H1 (cell line): ENCODE data around the gene MARK1. TPM values are rescaled to one million over a fixed set of nuclear protein-coding genes. Genes with fewer than 3 reads are reported as not detected.
A peak's percentile ranks its signal among the peaks of the same experiment; 100 is the strongest.

ENCODE experiments used
- CTCF ChIA-PET: fragments of 300-600 bp; sonication (Branson Sonifier 250); formaldehyde crosslinking; loops from one replicate; lab custom pipeline; 2021; ENCODE audit not compliant: partially characterized antibody; lab: Charles Lee
- POLR2A ChIA-PET: fragments of 300-600 bp; sonication (Branson Sonifier 250); formaldehyde crosslinking; loops from one replicate; lab custom pipeline; 2021; ENCODE audit warnings: inconsistent platforms; ENCODE audit not compliant: partially characterized antibody; lab: Charles Lee
- DNase-seq, 2 experiments: peaks; one replicate each; pipeline versions ENCODE4 v3.0.0 to v3.0.0-alpha.2; 2010 to 2022; ENCODE audit warnings: low spot score in 2 of 2, low read depth in 1 of 2, mixed read lengths in 1 of 2
- FAIRE-seq: peaks from 2 replicates; lab custom pipeline; 2011; peaks lifted over from hg19 to GRCh38; lab: Jason Lieb, UNC
- H2AFZ ChIP-seq: 2 replicates; pipeline ENCODE4 v1.8.1; 2012; ENCODE audit warnings: low read length, inconsistent platforms
- H2AK5ac ChIP-seq: 2 replicates; pipeline ENCODE4 v1.6.1; 2013; ENCODE audit warnings: low read depth, low read length
- H2BK120ac ChIP-seq: replicated peaks from 2 replicates; pipeline ENCODE3; 2013; ENCODE audit warnings: low read depth, low read length, inconsistent platforms
- H2BK12ac ChIP-seq: 2 replicates; pipeline ENCODE4 v1.6.1; 2013; ENCODE audit warnings: low read depth, low read length
- H2BK15ac ChIP-seq: 2 replicates; pipeline ENCODE4 v1.6.1; 2013; ENCODE audit warnings: low read length
- H2BK20ac ChIP-seq: 2 replicates; pipeline ENCODE4 v1.6.1; 2013; ENCODE audit warnings: low read length
- H2BK5ac ChIP-seq: 2 replicates; pipeline ENCODE4 v1.6.1; 2013; ENCODE audit warnings: low read depth, low read length
- H3K14ac ChIP-seq: 2 replicates; pipeline ENCODE4 v1.6.1; 2013; ENCODE audit warnings: inconsistent platforms; ENCODE audit not compliant: insufficient read length
- H3K18ac ChIP-seq: 2 replicates; pipeline ENCODE4 v1.6.1; 2013; ENCODE audit warnings: low read length; ENCODE audit errors: extremely low read depth
- H3K23ac ChIP-seq: 2 replicates; pipeline ENCODE4 v1.6.1; 2013; ENCODE audit warnings: inconsistent platforms; ENCODE audit not compliant: insufficient read length
- H3K23me2 ChIP-seq: 2 replicates; pipeline ENCODE4 v1.6.1; 2013; ENCODE audit warnings: low read depth, low read length
- H3K27ac ChIP-seq: 2 replicates; pipeline ENCODE4 v1.6.1; 2011; ENCODE audit warnings: low read depth, low read length, inconsistent platforms
- H3K27me3 ChIP-seq, 4 experiments: replicated peaks in 1 of 4; 1 replicate in 1 of 4; 2 replicates in 3 of 4; pipeline versions ENCODE4 v1.6.1 to v1.8.1; 2011 to 2013; ENCODE audit warnings: low read length in 3 of 4, mild to moderate bottlenecking in 3 of 4, inconsistent platforms in 2 of 4, mixed read lengths in 2 of 4, moderate library complexity in 1 of 4; ENCODE audit not compliant: control insufficient read depth in 3 of 4, insufficient read depth in 3 of 4; ENCODE audit errors: extremely low read depth in 1 of 4
- H3K36me3 ChIP-seq, 4 experiments: 2 replicates each; pipeline versions ENCODE4 v1.6.1 to v1.8.1; 2011 to 2013; ENCODE audit warnings: mild to moderate bottlenecking in 4 of 4, low read length in 3 of 4, moderate library complexity in 2 of 4, control low read depth in 1 of 4, inconsistent platforms in 1 of 4; ENCODE audit not compliant: insufficient read depth in 4 of 4, control insufficient read depth in 2 of 4
- H3K4ac ChIP-seq: replicated peaks from 2 replicates; pipeline ENCODE3; 2013; ENCODE audit warnings: low read length, low read depth, mixed read lengths, inconsistent platforms; ENCODE audit not compliant: insufficient read length
- H3K4me1 ChIP-seq, 4 experiments: replicated peaks in 1 of 4; 1 replicate in 1 of 4; 2 replicates in 3 of 4; pipeline versions ENCODE4 v1.6.1 to v1.8.1; 2011 to 2013; ENCODE audit warnings: low read length in 3 of 4, inconsistent platforms in 2 of 4, mixed read lengths in 1 of 4; ENCODE audit not compliant: insufficient read depth in 4 of 4, control insufficient read depth in 3 of 4
- H3K4me2 ChIP-seq, 2 experiments: 2 replicates each; pipeline versions ENCODE4 v1.6.1 to v1.8.1; 2011 to 2013; ENCODE audit warnings: low read depth in 2 of 2, low read length in 2 of 2, control low read depth in 1 of 2, inconsistent platforms in 1 of 2, mild to moderate bottlenecking in 1 of 2; ENCODE audit not compliant: insufficient read depth in 1 of 2
- H3K4me3 ChIP-seq, 4 experiments: fragments of 200-600, 300-600 bp in 1 of 4; sonication (generic), shearing (Covaris generic), sonication (Bioruptor Twin) in 1 of 4; 2 replicates each; pipeline versions ENCODE4 v1.5.1 to v1.8.1; 2011 to 2016; ENCODE audit warnings: low read length in 4 of 4, low read depth in 3 of 4, control low read depth in 2 of 4, inconsistent platforms in 2 of 4, mild to moderate bottlenecking in 2 of 4, mixed read lengths in 1 of 4, moderate library complexity in 1 of 4; ENCODE audit not compliant: insufficient read depth in 2 of 4; ENCODE audit errors: extremely low read depth in 1 of 4
- H3K56ac ChIP-seq: replicated peaks from 2 replicates; pipeline ENCODE3; 2013; ENCODE audit warnings: low read depth, mild to moderate bottlenecking, mixed read lengths, low read length, inconsistent platforms; ENCODE audit not compliant: insufficient read length
- H3K79me1 ChIP-seq: 2 replicates; pipeline ENCODE4 v1.6.1; 2013; ENCODE audit warnings: low read depth, low read length, control low read depth
- H3K79me2 ChIP-seq, 2 experiments: 2 replicates each; pipeline versions ENCODE4 v1.6.1 to v1.8.1; 2012 to 2013; ENCODE audit warnings: low read length in 2 of 2, mild to moderate bottlenecking in 2 of 2, inconsistent platforms in 1 of 2; ENCODE audit not compliant: insufficient read depth in 2 of 2, control insufficient read depth in 1 of 2
- H3K9ac ChIP-seq, 4 experiments: replicated peaks in 1 of 4; 1 replicate in 1 of 4; 2 replicates in 3 of 4; pipeline versions ENCODE4 v1.6.1 to v1.8.1; 2011 to 2013; ENCODE audit warnings: low read depth in 3 of 4, low read length in 3 of 4, control low read depth in 2 of 4, mild to moderate bottlenecking in 2 of 4, moderate library complexity in 2 of 4, inconsistent platforms in 1 of 4; ENCODE audit errors: extremely low read depth in 1 of 4
- H3K9me3 ChIP-seq, 2 experiments: 2 replicates each; pipeline versions ENCODE4 v1.6.1 to v1.8.1; 2012 to 2013; ENCODE audit warnings: mild to moderate bottlenecking in 2 of 2, moderate library complexity in 2 of 2, control low read depth in 1 of 2, inconsistent platforms in 1 of 2, low read depth in 1 of 2, low read length in 1 of 2, mixed read lengths in 1 of 2; ENCODE audit not compliant: insufficient read depth in 2 of 2
- H4K20me1 ChIP-seq, 2 experiments: replicated peaks in 1 of 2; 2 replicates each; pipeline versions ENCODE3 to v1.8.1; 2011 to 2013; ENCODE audit warnings: inconsistent platforms in 2 of 2, low read length in 2 of 2, mild to moderate bottlenecking in 1 of 2; ENCODE audit not compliant: insufficient read depth in 2 of 2, control insufficient read depth in 1 of 2
- H4K5ac ChIP-seq: 2 replicates; pipeline ENCODE4 v1.6.1; 2013; ENCODE audit warnings: low read length, low read depth, mixed read lengths, inconsistent platforms; ENCODE audit not compliant: insufficient read length
- H4K8ac ChIP-seq: 2 replicates; pipeline ENCODE4 v1.8.0; 2013; ENCODE audit warnings: mild to moderate bottlenecking, moderate library complexity, low read length, inconsistent platforms; ENCODE audit not compliant: insufficient read depth; ENCODE audit errors: extremely low read depth
- H4K91ac ChIP-seq: replicated peaks from 2 replicates; pipeline ENCODE3; 2013; ENCODE audit warnings: low read length, mixed read lengths, inconsistent platforms; ENCODE audit not compliant: insufficient read length
- BRCA1 ChIP-seq: IDR thresholded peaks from 2 replicates; pipeline ENCODE4 v1.6.1; 2012; ENCODE audit warnings: low read depth, low read length, improper control_type of control experiment
- CBX8 ChIP-seq: fragments of 300-800, 300-1000 bp; sonication (generic); IDR thresholded peaks from 2 replicates; pipeline ENCODE4 v1.7.1; 2016; ENCODE audit warnings: low read depth, low read length, borderline replicate concordance
- CREB1 ChIP-seq: IDR thresholded peaks from 2 replicates; pipeline ENCODE4 v1.6.1; 2012; ENCODE audit warnings: inconsistent platforms
- CTBP2 ChIP-seq: IDR thresholded peaks from 2 replicates; pipeline ENCODE4 v1.7.0; 2011; ENCODE audit warnings: borderline replicate concordance, mild to moderate bottlenecking, moderate library complexity, mixed read lengths, low read length; ENCODE audit not compliant: insufficient read depth, insufficient read length
- GABPA ChIP-seq: IDR thresholded peaks from 2 replicates; pipeline ENCODE4 v1.6.1; 2011; ENCODE audit warnings: mild to moderate bottlenecking, low read length, moderate library complexity, borderline replicate concordance; ENCODE audit not compliant: insufficient read depth
- GTF2F1 ChIP-seq: IDR thresholded peaks from 2 replicates; pipeline ENCODE4 v1.6.1; 2012; ENCODE audit warnings: low read depth, low read length, improper control_type of control experiment, borderline replicate concordance
- NRF1 ChIP-seq: IDR thresholded peaks from 2 replicates; pipeline ENCODE4 v1.6.1; 2011; ENCODE audit warnings: mild to moderate bottlenecking, low read depth, low read length, improper control_type of control experiment
- POLR2A ChIP-seq, 2 experiments: IDR thresholded peaks; 1 replicate in 1 of 2; 2 replicates in 1 of 2; pipeline ENCODE4 v1.6.1; 2011; ENCODE audit warnings: low read depth in 2 of 2, low read length in 2 of 2, mild to moderate bottlenecking in 2 of 2; ENCODE audit errors: control extremely low read depth in 1 of 2
- RAD21 ChIP-seq, 2 experiments: IDR thresholded peaks in 1 of 2; conservative IDR thresholded peaks in 1 of 2; 2 replicates each; pipeline ENCODE4 v1.6.1; 2011; ENCODE audit warnings: low read depth in 2 of 2, low read length in 2 of 2, improper control_type of control experiment in 1 of 2, inconsistent platforms in 1 of 2, mild to moderate bottlenecking in 1 of 2, moderate library complexity in 1 of 2
- SP1 ChIP-seq: IDR thresholded peaks from 2 replicates; pipeline ENCODE4 v1.6.1; 2011; ENCODE audit warnings: low read depth, low read length
- SUZ12 ChIP-seq: fragments of 200-600 bp; sonication (generic); IDR thresholded peaks from 2 replicates; pipeline ENCODE4 v1.6.1; 2012; ENCODE audit warnings: mild to moderate bottlenecking, inconsistent platforms, low read length, moderate library complexity, mixed read lengths
- YY1 ChIP-seq: IDR thresholded peaks from 2 replicates; pipeline ENCODE4 v1.6.1; 2011; ENCODE audit warnings: low read depth, mild to moderate bottlenecking, low read length
- WGBS, 2 experiments: shearing (Covaris generic) in 1 of 2; methylation state at CpG; one replicate each; pipeline versions ENCODE4 v1.1.6 to v1.1.7; 2013 to 2015; ENCODE audit warnings: low lambda C conversion rate in 2 of 2, mixed read lengths in 2 of 2, inconsistent platforms in 1 of 2, low coverage in 1 of 2, missing lambda C conversion rate in 1 of 2; ENCODE audit not compliant: insufficient replicate concordance in 2 of 2, insufficient coverage in 1 of 2, insufficient read length in 1 of 2; ENCODE audit errors: extremely low coverage in 1 of 2, missing lambda C conversion rate in 1 of 2; 5-methylcytosine and 5-hydroxymethylcytosine counted together
- polyA plus RNA-seq, 7 experiments: library from polyadenylated mRNA; depleted of rRNA in 3 of 7; stranded (reverse) in 5 of 7; unstranded in 2 of 7; fragments of >200 nt in 5 of 7; fragments of 200-250 nt in 2 of 7; gene quantifications; 1 replicate in 5 of 7; 2 replicates in 1 of 7; 4 replicates in 1 of 7; pipeline versions ENCODE4 v1.2.1 to v1.2.3, GENCODE V29; 2011 to 2013; ENCODE audit warnings: missing spikeins in 2 of 7, mixed read lengths in 2 of 7
- total RNA-seq: library from RNA; stranded (reverse); fragmentation: NEBNext Ultra II Directional; extraction: Animal tissue kit (Norgen Biotek cat#: 25700); gene quantifications from 2 replicates; pipeline ENCODE4 v1.2.1, GENCODE V29; 2021
- TF ChIP-seq, protein P1 (sequence below): IDR thresholded peaks from 2 replicates; pipeline ENCODE4 v1.6.1; 2012; ENCODE audit warnings: low read length, inconsistent platforms

The MARK1 gene
- total and polyA plus RNA-seq, 2 of the 8 experiments (the other 6 are each of a cell fraction or from before 2014, with no cell fraction given) = 5.5 to 20.5 TPM

DNA sequence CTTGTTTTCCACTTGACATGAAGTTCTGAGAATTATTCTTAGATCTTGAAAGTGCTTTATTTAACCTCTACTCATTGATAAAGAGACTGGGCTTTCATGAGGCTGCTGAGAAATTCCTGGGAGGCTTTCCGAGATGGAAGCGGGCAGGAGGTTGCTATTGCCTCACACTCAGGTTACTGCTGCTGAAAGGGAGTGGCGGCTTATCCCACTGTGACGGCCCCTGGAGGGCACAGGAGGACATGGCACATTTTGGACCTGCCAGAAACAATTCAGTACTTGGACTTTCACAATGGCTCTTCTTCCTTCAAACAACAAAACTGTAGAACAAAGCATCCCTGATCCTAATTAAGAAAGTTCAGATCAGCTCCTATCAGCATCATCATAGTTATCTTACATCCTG is 16.2 kb upstream of the MARK1 start:
- Histone ChIP-seq H3K27me3 (no peaks in the 10 kb centered on the region), H3K27ac (no peak overlapping the region), H3K36me3 (no peaks in the 10 kb centered on the region), H3K79me1 (no peaks in the 10 kb centered on the region), H2BK120ac (no peak overlapping the region), H2BK5ac (no peak overlapping the region), H4K91ac (no peak overlapping the region), H3K18ac (no peak overlapping the region), H3K4ac (no peak overlapping the region), H3K9me3 (no peaks in the 10 kb centered on the region), H2BK15ac (0 out of 2 replicates have a peak overlapping the region, but pooled peaks have one; percentile 8), H3K79me2 (no peaks in the 10 kb centered on the region), H3K9ac (no peak overlapping the region), H3K56ac (no peak overlapping the region), H4K20me1 (no peaks in the 10 kb centered on the region), H3K14ac (no peak overlapping the region), H2AK5ac (no peak overlapping the region), H2BK20ac (no peak overlapping the region), H4K8ac (no peak overlapping the region), H2BK12ac (no peak overlapping the region), H2AFZ (no peak overlapping the region), H4K5ac (no peak overlapping the region), H3K23me2 (no peaks in the 10 kb centered on the region; the same call in 1 of the 2 replicates), H3K23ac (no peak overlapping the region), H3K4me3 (no peak overlapping the region), H3K4me2 (no peak overlapping the region), H3K4me1 (peaks cover 0 to 3% (median 1%) of the 10 kb centered on the region in 4 experiments; a peak in 3 of 7 replicates)
- peak; percentile 72 for FAIRE-seq
- WGBS, 2 experiments = 50% methylated on average over 4 of the region's 4 CpGs; no CpG with 5 or more reads in 1 of the 2 experiments
- no peak for DNase-seq
- ChIA-PET POLR2A (no interaction called here), CTCF (interaction anchor here (0.8 to 4.1 kb wide), 6 partner anchors 8 to 137 kb away, joined by 3 to 29 read pairs (median 8); no protein-coding TSS in a partner anchor)
- TF ChIP-seq, protein P1, sequence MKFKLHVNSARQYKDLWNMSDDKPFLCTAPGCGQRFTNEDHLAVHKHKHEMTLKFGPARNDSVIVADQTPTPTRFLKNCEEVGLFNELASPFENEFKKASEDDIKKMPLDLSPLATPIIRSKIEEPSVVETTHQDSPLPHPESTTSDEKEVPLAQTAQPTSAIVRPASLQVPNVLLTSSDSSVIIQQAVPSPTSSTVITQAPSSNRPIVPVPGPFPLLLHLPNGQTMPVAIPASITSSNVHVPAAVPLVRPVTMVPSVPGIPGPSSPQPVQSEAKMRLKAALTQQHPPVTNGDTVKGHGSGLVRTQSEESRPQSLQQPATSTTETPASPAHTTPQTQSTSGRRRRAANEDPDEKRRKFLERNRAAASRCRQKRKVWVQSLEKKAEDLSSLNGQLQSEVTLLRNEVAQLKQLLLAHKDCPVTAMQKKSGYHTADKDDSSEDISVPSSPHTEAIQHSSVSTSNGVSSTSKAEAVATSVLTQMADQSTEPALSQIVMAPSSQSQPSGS = no peak
- no peak for TF ChIP-seq GTF2F1
- no peak for TF ChIP-seq CREB1
- TF ChIP-seq YY1 = no peak
- TF ChIP-seq GABPA = no peak
- no peak for TF ChIP-seq CBX8
- no peak for TF ChIP-seq POLR2A (IDR thresholded peaks at IDR 0.05; ENCODE audit: control extremely low read depth in 1 of 2, low read depth in 2 of 2, low read length in 2 of 2)
- TF ChIP-seq SP1 = no peak
- no peak for TF ChIP-seq NRF1
- no peak for TF ChIP-seq SUZ12
- TF ChIP-seq BRCA1 = no peak
- TF ChIP-seq RAD21 (IDR thresholded peaks at IDR 0.05 in 1 of 2, conservative IDR thresholded peaks at IDR 0.05 in 1 of 2; ENCODE audit: low read depth in 2 of 2, low read length in 2 of 2) = peak; percentile 43 to 64
- TF ChIP-seq CTBP2 = no peak
